Heart left ventricle (tissue), 16 donors: Measurements from ENCODE around the gene CABP4. TPM values are rescaled to one million over a fixed set of nuclear protein-coding genes. Genes with fewer than 3 reads are reported as not detected.

Source experiments
- ATAC-seq, 4 donors: fragments of 200-7000 bp; cut with Tn5 transposase; one replicate each; pipeline ENCODE4 v1.9.1; 2020 to 2022; ENCODE audit warnings: moderate library complexity in 4 of 4, mild to moderate bottlenecking in 3 of 4, moderate number of reproducible peaks in 1 of 4
- DNase-seq, 5 donors: peaks; one replicate each; pipeline ENCODE4 v3.0.0-alpha.2; 2020
- H3K27ac ChIP-seq, 12 donors: fragments of 200-600 bp; sonication (generic) in 4 of 12; one replicate each; pipeline versions ENCODE4 v1.5.0 to v1.8.0; 2016 to 2022; ENCODE audit warnings: mild to moderate bottlenecking in 2 of 12
- H3K27me3 ChIP-seq, 9 donors: fragments of 200-600 bp; sonication (generic) in 2 of 9; one replicate each; pipeline versions ENCODE4 v1.5.1 to v1.8.0; 2016 to 2022; ENCODE audit warnings: mild to moderate bottlenecking in 3 of 9
- H3K36me3 ChIP-seq, 9 donors: fragments of 200-600 bp; sonication (generic) in 2 of 9; one replicate each; pipeline versions ENCODE4 v1.5.0 to v1.8.0; 2018 to 2022; ENCODE audit warnings: mild to moderate bottlenecking in 2 of 9
- H3K4me1 ChIP-seq, 12 donors: fragments of 200-600 bp; sonication (generic) in 4 of 12; one replicate each; pipeline versions ENCODE4 v1.5.0 to v1.8.0; 2016 to 2022; ENCODE audit warnings: mild to moderate bottlenecking in 3 of 12
- H3K4me3 ChIP-seq, 12 donors: fragments of 200-600 bp; sonication (generic) in 4 of 12; one replicate each; pipeline versions ENCODE4 v1.5.0 to v1.8.0; 2017 to 2022; ENCODE audit warnings: mild to moderate bottlenecking in 9 of 12, moderate library complexity in 4 of 12
- H3K9me3 ChIP-seq, 12 donors: fragments of 200-600 bp; sonication (generic) in 4 of 12; one replicate each; pipeline versions ENCODE4 v1.5.0 to v1.8.0; 2016 to 2022; ENCODE audit warnings: mild to moderate bottlenecking in 1 of 12
- CTCF ChIP-seq, 12 donors: fragments of 200-600 bp; sonication (generic) in 4 of 12; IDR thresholded peaks; one replicate each; pipeline versions ENCODE4 v1.5.0 to v1.8.0; 2018 to 2022; ENCODE audit warnings: antibody characterized with exemption in 12 of 12, mild to moderate bottlenecking in 5 of 12
- POLR2A ChIP-seq, 2 donors: fragments of 450-650 bp; IDR thresholded peaks; one replicate each; pipeline ENCODE4 v1.6.1; 2017; ENCODE audit warnings: antibody characterized with exemption in 2 of 2, mild to moderate bottlenecking in 2 of 2, moderate library complexity in 2 of 2
- WGBS, 4 donors: extraction: QIAGEN DNeasy Blood & Tissue Kit in 2 of 4; methylation state at CpG; one replicate each; pipeline versions ENCODE4 v1.1.5 to v1.1.7; 2013 to 2018; 5-methylcytosine and 5-hydroxymethylcytosine counted together
- intact Hi-C, 10 donors: fragments of 100-400 bp; cut with DNase I; formaldehyde crosslinking; loops; one replicate each; pipeline versions ENCODE4 v1.11.1 to v1.14.2; 2022
- polyA plus RNA-seq, 2 donors: library from polyadenylated mRNA; stranded (reverse); fragments of 200-250 nt; gene quantifications; one replicate each; pipeline ENCODE4 v1.2.3, GENCODE V29; 2013
- total RNA-seq, 9 donors: library from RNA; depleted of rRNA in 2 of 9; stranded (reverse); fragments of >200 nt in 2 of 9; fragmentation: NEBNext Ultra II Directional in 3 of 9; extraction: Animal tissue kit (Norgen Biotek cat#: 25700) in 3 of 9; gene quantifications; one replicate each; pipeline versions ENCODE4 v1.1.0 to v1.2.4, GENCODE V29; 2016 to 2023
- donor health status: ischemic (EF 13 %, LVEDD 7.1; RV severe dilation, severe dysfunction).
- donor health status: healthy with polysubstance abuse.
- donor health status: DM: no; HTN: yes; CAD: no.
- donor health status: DM: no; HTN: no; CAD: no.
- donor health status: ischemic (EF 25% LVEDD 6.9; RV normal size, moderate dysfunction).
- donor health status: ischemic (EF 25% LVEDD 5.7; RV mildly dilated, moderate dysfunction).
- donor health status: healthy.
- donor health status: DM: yes; HTN: yes; CAD: no.
- donor health status: ischemic (EF 35%, LVEDD 5.7; RV mildly dilated, moderate dysfunction).
- donor health status: nonischemic (EF 11% LVEDD 7.7; RV severe dilation, severe dysfunction).
- donor health status: DM: yes; HTN: yes; CAD: no.
- donor health status: PGD.
- donor health status: ischemic (EF 29% LVEDD 5.4; RV normal size, mild dysfunction).
- donor health status: nonischemic (EF 23%, LVEDD 6.1; RV moderate dilation, normal function).

CABP4 gene
- total and polyA plus RNA-seq, 11 donors = 0.25 to 4.2 (median 0.51) TPM; not detected in 1

DNA sequence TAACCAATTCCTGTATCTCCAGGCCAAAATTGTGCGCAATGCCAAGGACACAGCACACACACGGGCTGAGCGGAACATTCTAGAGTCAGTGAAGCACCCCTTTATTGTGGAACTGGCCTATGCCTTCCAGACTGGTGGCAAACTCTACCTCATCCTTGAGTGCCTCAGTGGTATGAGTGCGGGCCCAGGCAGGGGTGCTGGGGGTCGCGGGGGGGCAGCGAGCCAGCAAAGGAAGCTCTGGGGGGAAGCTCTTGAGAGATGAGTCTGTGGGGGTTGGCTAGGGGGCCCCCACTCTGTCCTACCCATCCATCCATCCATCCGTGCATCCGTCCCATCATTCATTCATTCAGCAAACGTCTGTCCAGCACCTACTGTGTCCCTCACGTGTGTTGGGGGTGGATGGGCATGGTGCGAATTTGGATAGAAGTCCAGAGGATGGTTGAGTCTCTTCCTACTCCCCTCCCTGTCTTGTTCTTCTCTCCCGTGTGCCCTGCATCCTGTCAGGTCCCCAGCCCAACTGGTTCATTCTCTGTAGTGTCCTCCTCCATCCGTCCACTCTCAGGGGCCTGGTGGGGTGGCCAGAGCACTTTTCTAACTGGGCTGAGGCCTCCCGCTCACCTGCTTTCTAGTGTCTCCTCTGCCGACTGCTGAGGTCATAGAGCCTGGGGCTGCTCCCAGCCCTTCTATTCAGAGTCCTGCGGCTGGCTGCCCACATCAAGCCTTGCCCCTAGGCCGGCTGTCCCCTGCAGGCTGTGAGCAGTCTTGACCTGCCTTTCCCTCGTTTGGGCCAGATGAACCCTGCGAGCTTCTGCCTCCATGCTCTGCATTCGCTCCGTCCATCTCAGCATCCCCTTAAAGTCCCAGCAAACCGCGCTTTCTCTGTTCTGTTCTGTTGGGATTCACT lies 23.6 kb upstream of the CABP4 start:
- DNase-seq = no peak

GRCh38 chr11:67432655-67433349 lies 22.4 kb upstream of the CABP4 start:
- Histone ChIP-seq H3K36me3 (peaks cover 0 to 74% (median 60%) of the 10 kb centered on the region in 9 donors), H3K27ac (no peak overlapping the region), H3K4me1 (peaks cover 7 to 41% (median 14%) of the 10 kb centered on the region in 12 donors), H3K4me3 (no peak overlapping the region), H3K27me3 (no peaks in the 10 kb centered on the region), H3K9me3 (no peaks in the 10 kb centered on the region)
- no peak for DNase-seq
- no peak for ATAC-seq
- intact Hi-C loops = no loop called here
- TF ChIP-seq CTCF (IDR thresholded peaks at IDR 0.05) (no peak), POLR2A (IDR thresholded peaks at IDR 0.05) (no peak)
- 89 to 95% (median 91%) methylated on average over 13 to 22 of the region's 22 CpGs for WGBS, 4 donors

More for the DNA sequence above, 23.6 kb upstream of the CABP4 start:
- peaks cover 0 to 67% (median 55%) of the 10 kb centered on the region in 9 donors for H3K36me3 ChIP-seq
- WGBS, 4 donors = 90 to 94% (median 92%) methylated on average over 24 of the region's 24 CpGs
- no peak overlapping the region for H3K27ac ChIP-seq
- H3K4me1 ChIP-seq = peaks cover 7 to 37% (median 14%) of the 10 kb centered on the region in 12 donors
- H3K4me3 ChIP-seq = no peak overlapping the region
- H3K9me3 ChIP-seq = no peaks in the 10 kb centered on the region
- no peak for TF ChIP-seq POLR2A (IDR thresholded peaks at IDR 0.05)
- no peak for TF ChIP-seq CTCF (IDR thresholded peaks at IDR 0.05)
- intact Hi-C loops = no loop called here
- ATAC-seq = no peak
- no peaks in the 10 kb centered on the region for H3K27me3 ChIP-seq

GRCh38 chr11:67433536-67434394 lies 21.4 kb upstream of the CABP4 start:
- DNase-seq (no peak), ATAC-seq (no peak)
- Histone ChIP-seq H3K27me3 (no peaks in the 10 kb centered on the region), H3K4me1 (peaks cover 7 to 41% (median 14%) of the 10 kb centered on the region in 12 donors), H3K9me3 (no peaks in the 10 kb centered on the region), H3K4me3 (no peak overlapping the region), H3K27ac (peak overlapping the region in 1 of 12 donors; percentile 46), H3K36me3 (peaks cover 0 to 82% (median 66%) of the 10 kb centered on the region in 9 donors)
- intact Hi-C loops = no loop called here
- 85 to 90% (median 88%) methylated on average over 16 to 22 of the region's 22 CpGs for WGBS, 4 donors
- TF ChIP-seq POLR2A (IDR thresholded peaks at IDR 0.05) = no peak
- no peak for TF ChIP-seq CTCF (IDR thresholded peaks at IDR 0.05)
